Cardiac muscle cell (in vitro differentiated cells and primary cell): ENCODE measurements around the gene SMAD1. TPM values are rescaled to one million over a fixed set of nuclear protein-coding genes. Genes with fewer than 3 reads are reported as not detected.

ENCODE experiments used
- DNase-seq, 2 donors: peaks; one replicate each; pipeline versions ENCODE4 v3.0.0 to v3.0.0-alpha.2; 2010 to 2017; ENCODE audit warnings: low read depth in 1 of 2, low spot score in 1 of 2
- H3K27ac ChIP-seq: fragments of 200-600 bp; sonication (generic); 2 replicates; pipeline ENCODE4 v1.5.1; 2016
- H3K27me3 ChIP-seq: fragments of 200-600 bp; sonication (generic); 2 replicates; pipeline ENCODE4 v1.6.0; 2016; ENCODE audit warnings: control low read depth
- H3K36me3 ChIP-seq: fragments of 200-600 bp; sonication (generic); 2 replicates; pipeline ENCODE4 v1.5.1; 2016; ENCODE audit warnings: control low read depth
- H3K4me1 ChIP-seq: fragments of 200-600 bp; sonication (generic); 2 replicates; pipeline ENCODE4 v1.8.1; 2017; ENCODE audit warnings: low read depth, mild to moderate bottlenecking, mixed run types
- H3K4me3 ChIP-seq: fragments of 200-600 bp; sonication (generic); 2 replicates; pipeline ENCODE4 v1.5.1; 2016; ENCODE audit warnings: mild to moderate bottlenecking
- H3K9me3 ChIP-seq: fragments of 200-600 bp; sonication (generic); 2 replicates; pipeline ENCODE4 v1.5.1; 2017; ENCODE audit warnings: low read depth, mild to moderate bottlenecking, control low read depth
- polyA plus RNA-seq: library from polyadenylated mRNA; unstranded; fragments of >200 nt; fragmentation: Nextera tagmentation; extraction: Ambion mirVana; gene quantifications from 2 replicates; pipeline ENCODE4 v1.2.1, GENCODE V29; 2016
- total RNA-seq: library from RNA; depleted of rRNA; stranded (reverse); fragments of >200 nt; gene quantifications from 2 replicates; pipeline ENCODE4 v1.2.3, GENCODE V29; 2016
- TF ChIP-seq, protein P1 (sequence below): IDR thresholded peaks from 2 replicates; pipeline ENCODE4 v1.5.1; 2012; ENCODE audit warnings: low read depth, mild to moderate bottlenecking, low read length

Gene SMAD1
- total and polyA plus RNA-seq, 2 experiments from 2014 or later, result 28.0 to 29.3 TPM

DNA sequence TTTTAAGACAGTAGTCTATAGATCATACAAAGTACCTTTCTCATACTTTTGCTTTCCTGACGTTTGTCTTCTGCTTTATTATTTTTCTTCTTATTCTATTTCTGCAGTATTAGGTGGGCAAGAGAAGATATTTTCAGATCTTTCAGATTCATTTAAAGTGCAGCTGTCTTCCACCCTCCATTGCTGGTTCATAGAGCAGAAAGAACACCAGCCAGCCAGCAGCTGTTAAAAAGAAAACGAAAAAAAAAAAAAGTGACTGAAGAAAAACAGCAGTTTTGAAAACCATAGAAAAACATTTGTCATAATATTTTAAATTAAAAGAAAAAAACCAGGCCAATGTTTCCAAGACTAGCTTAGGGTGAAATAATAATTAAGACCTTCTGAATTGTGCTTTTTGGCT, 42.9 kb downstream of the SMAD1 start:
- Histone ChIP-seq H3K27ac (no peak overlapping the region), H3K9me3 (no peaks in the 10 kb centered on the region), H3K36me3 (no peaks in the 10 kb centered on the region), H3K27me3 (no peaks in the 10 kb centered on the region), H3K4me3 (no peak overlapping the region), H3K4me1 (peaks cover 13% of the 10 kb centered on the region)
- TF ChIP-seq, protein P1, sequence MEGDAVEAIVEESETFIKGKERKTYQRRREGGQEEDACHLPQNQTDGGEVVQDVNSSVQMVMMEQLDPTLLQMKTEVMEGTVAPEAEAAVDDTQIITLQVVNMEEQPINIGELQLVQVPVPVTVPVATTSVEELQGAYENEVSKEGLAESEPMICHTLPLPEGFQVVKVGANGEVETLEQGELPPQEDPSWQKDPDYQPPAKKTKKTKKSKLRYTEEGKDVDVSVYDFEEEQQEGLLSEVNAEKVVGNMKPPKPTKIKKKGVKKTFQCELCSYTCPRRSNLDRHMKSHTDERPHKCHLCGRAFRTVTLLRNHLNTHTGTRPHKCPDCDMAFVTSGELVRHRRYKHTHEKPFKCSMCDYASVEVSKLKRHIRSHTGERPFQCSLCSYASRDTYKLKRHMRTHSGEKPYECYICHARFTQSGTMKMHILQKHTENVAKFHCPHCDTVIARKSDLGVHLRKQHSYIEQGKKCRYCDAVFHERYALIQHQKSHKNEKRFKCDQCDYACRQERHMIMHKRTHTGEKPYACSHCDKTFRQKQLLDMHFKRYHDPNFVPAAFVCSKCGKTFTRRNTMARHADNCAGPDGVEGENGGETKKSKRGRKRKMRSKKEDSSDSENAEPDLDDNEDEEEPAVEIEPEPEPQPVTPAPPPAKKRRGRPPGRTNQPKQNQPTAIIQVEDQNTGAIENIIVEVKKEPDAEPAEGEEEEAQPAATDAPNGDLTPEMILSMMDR, result no peak
- no peak for DNase-seq

DNA sequence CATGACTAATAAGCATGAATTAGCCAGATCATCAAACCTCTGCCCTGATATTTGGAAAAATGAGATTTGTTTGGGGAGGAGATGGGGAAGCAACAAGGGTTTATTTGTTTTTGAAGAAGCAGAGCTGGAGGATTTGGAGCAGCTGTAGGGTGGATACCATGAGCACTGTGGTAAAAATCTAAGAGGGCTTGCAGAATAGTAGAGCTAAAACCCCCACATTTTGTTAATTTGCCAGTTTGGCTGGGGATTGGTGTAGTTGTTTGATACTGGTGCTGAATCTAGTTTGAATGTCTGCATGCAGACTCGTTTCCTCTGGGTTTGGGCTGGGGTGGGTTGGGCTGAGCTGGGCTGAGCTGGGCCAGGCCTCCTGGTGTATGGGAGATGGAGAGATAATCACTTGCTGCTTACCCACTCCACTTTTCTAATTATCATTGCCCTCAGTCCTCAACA, 43.7 kb downstream of the SMAD1 start:
- Histone ChIP-seq H3K4me1 (peaks cover 13% of the 10 kb centered on the region), H3K9me3 (no peaks in the 10 kb centered on the region), H3K4me3 (no peak overlapping the region), H3K27me3 (no peaks in the 10 kb centered on the region), H3K27ac (peak overlapping the region; percentile 26), H3K36me3 (no peaks in the 10 kb centered on the region)
- TF ChIP-seq, protein P1, result no peak
- no peak for DNase-seq

DNA sequence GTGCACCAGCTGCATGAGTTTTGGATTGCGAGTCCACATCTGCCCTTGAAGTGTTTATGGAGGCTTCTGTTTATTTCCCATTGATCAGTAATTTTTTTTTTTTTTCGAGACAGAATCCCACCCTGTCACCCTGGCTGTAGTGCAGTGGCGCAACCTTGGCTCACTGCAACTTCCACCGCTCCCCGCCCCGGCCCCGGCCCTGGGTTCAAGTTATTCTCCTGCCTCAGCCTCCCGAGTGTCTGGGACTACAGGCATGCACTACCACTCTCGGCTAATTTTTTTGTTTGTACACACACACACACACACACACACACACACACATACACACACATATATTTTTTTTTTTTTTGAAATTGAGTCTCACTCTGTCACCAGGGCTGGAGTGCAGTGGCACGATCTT, 46.1 kb downstream of the SMAD1 start:
- TF ChIP-seq, protein P1, result no peak
- Histone ChIP-seq H3K4me3 (no peak overlapping the region), H3K36me3 (no peaks in the 10 kb centered on the region), H3K9me3 (no peaks in the 10 kb centered on the region), H3K27me3 (no peaks in the 10 kb centered on the region), H3K27ac (no peak overlapping the region), H3K4me1 (peaks cover 31% of the 10 kb centered on the region)
- DNase-seq, result no peak

DNA sequence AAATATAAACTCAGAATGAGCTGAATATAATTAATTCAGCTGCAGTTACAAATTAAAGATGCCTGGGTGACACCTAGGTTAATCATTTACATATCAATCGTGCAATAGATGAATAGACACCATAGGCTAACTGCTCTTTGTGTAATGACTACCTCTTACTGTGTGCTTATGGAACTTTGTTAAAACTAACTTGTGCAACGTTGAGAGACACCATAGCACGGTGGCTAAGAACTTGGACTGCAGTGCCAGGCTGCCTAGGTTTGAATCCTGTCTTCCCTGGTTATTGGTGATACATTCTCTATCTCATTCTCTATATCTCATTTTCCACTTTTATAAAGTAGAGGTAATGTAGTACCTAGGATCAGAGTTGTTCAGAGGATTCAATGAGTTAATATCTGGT, 46.9 kb downstream of the SMAD1 start:
- Histone ChIP-seq H3K4me3 (no peak overlapping the region), H3K27ac (no peak overlapping the region), H3K36me3 (no peaks in the 10 kb centered on the region), H3K9me3 (no peaks in the 10 kb centered on the region), H3K27me3 (no peaks in the 10 kb centered on the region), H3K4me1 (peaks cover 31% of the 10 kb centered on the region)
- TF ChIP-seq, protein P1, result no peak
- DNase-seq, result no peak

DNA sequence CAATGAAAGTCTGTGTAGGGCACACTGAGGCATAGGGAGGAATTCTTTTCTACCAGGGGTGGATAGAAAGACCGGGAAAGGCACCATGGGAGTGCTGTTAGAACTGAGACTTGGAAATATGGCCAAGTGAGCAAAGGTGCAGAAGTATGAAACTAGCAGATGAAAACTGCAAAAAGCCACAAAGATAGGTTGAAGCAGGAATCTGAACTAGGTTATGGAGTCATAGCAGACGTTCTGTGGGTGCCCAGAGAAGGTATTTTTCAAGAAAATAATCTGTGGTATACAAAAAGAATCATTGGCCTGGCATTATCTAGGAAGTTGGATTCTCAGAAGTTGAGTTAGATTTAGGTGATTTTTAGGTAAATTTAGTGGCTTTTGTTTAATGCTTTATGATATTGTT, 48.5 kb downstream of the SMAD1 start:
- TF ChIP-seq, protein P1, result no peak
- DNase-seq, result no peak
- H3K4me3 ChIP-seq, result no peak overlapping the region

DNA sequence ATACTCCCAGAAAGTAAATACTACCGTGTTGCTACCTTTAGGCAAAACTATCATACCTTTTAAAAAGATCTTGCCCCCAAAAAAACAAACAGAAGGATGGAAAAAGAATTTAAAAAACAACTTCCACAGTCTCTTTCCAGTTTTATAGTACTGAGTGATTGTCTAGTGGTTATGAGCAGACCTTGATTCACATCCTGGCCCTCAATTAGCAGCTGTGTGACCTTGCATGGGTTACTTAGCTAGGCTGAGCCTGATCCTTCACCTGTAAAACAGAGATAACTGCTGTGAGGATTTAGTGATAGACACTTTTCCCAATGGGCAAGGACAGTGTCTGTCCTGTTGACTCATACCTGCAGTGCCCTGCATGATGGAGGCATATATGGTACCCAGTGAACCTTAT, 49.0 kb downstream of the SMAD1 start:
- TF ChIP-seq, protein P1, result no peak
- H3K27ac ChIP-seq, result no peak overlapping the region
- H3K4me1 ChIP-seq, result peaks cover 19% of the 10 kb centered on the region
- no peaks in the 10 kb centered on the region for H3K27me3 ChIP-seq
- no peak overlapping the region for H3K4me3 ChIP-seq
- no peaks in the 10 kb centered on the region for H3K9me3 ChIP-seq
- H3K36me3 ChIP-seq, result no peaks in the 10 kb centered on the region
- DNase-seq, result no peak

More for the DNA sequence above, 48.5 kb downstream of the SMAD1 start:
- H3K27me3 ChIP-seq, result no peaks in the 10 kb centered on the region
- H3K27ac ChIP-seq, result no peak overlapping the region
- no peaks in the 10 kb centered on the region for H3K9me3 ChIP-seq
- peaks cover 23% of the 10 kb centered on the region for H3K4me1 ChIP-seq
- H3K36me3 ChIP-seq, result no peaks in the 10 kb centered on the region
